Stimulated activated CD8-positive, alpha-beta memory T cell treated with anti-CD3 and anti-CD28 coated beads, Interleukin-15, amount 100 ng/mL, for 4 hours (primary cell): ENCODE results near the gene NPB.
"Not testable (repeated sequence)": the region's sequence is repeated elsewhere in the genome, so short reads cannot be mapped to it uniquely, and the experiment has no call there.

Source experiments
- DNase-seq, 2 donors: peaks; one replicate each; pipeline ENCODE4 v3.0.0-alpha.2; 2020; ENCODE audit warnings: low read depth in 2 of 2

The NPB gene

DNA sequence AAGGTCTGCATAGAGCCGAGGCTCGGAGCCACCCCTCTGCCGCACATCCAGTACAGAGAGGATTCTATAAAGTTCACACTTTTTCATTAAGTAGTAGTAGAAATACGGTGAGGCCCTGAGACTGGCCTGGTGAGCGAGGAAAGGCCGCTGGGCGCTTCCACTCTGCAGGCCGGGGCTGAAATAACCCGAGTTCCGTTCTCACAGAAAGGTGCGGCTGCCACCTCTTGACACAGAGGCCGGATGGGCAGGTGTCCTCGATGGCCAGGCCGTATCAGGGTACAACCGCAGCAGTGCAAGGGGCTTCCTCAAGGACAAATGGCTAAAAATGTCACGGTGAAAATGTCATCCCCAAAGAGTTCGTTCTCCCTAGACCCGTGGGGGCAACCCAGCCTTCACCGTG is 9.9 kb downstream of the NPB start:
- no peak for DNase-seq

DNA sequence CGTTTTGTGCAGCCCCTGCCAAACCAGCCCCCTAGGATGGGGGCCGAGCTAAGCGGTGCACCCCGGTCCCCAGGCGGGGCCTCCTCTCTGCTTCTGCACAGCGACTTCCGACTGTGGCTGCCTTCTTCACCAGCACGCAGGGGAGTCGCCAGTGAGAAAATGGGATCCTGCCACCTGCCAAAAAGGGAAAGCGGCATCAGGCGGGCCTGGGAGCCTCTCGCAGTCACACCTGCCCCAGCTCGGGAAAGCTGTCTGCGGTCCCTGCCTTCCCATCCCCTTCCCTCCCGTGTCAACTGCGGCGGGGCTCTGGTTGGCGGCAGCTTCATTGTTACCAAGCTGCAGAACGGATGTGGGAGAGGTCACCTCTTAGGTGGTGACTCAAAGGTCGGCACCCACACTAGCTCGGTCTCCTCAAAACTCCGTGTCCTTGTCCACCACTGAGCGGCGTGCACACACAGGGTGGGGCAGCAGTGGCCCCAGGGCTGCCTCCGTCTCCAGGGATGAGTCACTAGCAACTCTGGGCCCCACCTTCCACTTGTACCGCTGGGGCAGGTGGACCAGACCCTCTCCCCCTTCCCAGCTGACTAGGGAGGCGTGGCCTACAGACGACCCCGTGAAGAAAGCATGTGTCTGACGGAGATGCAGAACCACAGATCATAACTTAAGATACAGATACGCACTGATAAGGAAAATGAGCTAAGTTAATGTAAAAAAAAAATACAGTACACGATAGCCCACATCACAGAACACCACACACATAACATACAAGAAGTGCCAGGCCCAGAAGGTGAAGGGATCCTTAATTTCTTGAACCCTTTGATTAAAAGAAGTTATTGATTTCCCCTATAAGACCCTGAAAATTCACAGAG is 10.6 kb downstream of the NPB start:
- no peak for DNase-seq

DNA sequence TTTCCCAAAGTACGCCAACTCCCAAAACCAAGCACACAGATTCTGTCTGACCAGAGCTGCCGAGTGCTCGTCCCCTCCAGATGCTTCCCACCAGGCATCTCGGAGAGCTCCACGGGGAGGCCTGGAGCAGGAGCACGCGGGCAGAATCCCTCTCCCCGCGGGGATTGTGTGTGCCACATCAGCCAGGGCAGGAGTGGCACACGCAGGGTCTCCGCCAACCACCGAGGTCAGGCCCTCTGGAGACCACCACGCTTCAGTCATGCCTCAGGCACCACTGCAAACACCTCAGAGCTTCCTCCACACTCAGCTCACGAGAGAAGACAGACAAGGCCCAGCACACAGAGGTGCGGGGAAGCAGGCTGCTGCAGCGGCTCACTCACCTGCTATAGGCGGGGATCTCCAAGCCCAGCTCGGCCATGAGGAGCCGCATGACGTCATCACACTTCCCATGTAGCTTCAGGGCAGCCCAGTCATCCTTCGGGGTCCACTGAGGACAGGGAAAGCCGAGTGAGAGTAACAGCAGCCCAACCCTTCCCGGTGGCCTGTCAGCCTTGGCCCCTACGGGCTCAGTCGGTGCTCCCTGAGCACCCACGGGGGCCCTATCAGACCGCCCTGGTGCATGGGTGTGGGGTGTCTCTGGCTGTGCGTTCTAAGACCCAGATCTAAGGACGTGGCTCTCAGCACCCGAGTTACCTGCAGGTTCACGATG is 11.5 kb downstream of the NPB start:
- DNase-seq: no peak

- DNase-seq: no peak
Observed at GRCh38 chr17:81914103-81914850, 12.2 kb downstream of the NPB start.

- no peak for DNase-seq
Observed at GRCh38 chr17:81915331-81915730, 13.3 kb downstream of the NPB start.

DNA sequence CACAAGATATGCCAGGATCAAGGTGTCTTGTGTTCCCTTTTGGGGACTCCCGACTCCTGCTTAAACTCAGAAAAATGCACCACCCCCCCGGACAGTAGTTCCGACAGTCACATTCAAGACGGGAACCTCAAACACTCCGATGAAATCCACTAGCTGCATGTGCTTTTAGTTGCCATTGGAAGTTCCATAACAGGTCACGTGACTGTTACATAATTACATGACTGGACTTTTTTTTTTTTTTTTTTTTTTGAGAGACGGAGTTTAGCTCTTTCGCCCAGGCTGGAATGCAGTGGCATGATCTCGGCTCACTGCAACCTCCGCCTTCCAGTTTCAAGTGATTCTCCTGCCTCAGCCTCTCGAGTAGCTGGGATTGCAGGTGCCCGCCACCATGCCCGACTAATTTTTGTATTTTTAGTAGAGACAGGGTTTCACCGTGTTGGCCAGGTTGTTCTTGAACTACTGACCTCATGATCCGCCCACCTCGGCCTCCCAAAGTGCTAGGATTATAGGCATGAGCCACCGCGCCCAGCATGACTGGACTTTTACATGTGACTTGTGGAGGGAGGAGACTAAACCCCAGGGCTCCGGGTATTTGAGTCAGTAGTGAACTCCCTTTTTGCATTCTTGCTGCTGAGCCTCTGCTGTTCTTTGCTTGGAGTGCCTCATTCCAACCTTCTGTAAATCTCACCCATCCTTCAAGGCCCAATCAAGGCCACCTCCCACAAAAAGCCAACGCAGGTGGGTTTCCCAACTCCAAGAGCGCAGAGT is 14.4 kb downstream of the NPB start:
- DNase-seq: no peak

GRCh38 chr17:81917565-81918332 is 15.7 kb downstream of the NPB start, which contains the start of gene SIRT7:
Gene SIRT7, minus strand, starts transcription at chr17:81918176. Its CDS starts 45 bp downstream, at chr17:81918131.
- peak; percentile 60 to 72 for DNase-seq

DNA sequence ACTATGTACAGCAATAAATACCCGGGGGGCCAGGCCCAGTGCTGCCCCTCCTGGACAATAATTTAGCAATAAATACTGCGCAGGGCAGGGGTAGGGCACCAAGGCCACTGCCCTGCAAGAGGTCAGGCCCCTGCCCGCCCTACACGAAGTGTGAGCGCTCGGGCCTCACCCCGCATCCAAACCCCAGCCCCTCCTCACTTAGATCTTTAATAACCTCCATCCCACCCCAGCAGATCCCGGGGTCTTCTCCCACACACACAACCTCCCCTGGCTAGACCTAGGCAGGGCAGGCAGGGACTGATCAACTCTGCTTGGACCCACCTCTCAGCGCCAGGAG is 16.3 kb downstream of the NPB start:
- not testable (repeated sequence) for DNase-seq

GRCh38 chr17:81918832-81919545 is 17.0 kb downstream of the NPB start:
- DNase-seq: no peak

DNA sequence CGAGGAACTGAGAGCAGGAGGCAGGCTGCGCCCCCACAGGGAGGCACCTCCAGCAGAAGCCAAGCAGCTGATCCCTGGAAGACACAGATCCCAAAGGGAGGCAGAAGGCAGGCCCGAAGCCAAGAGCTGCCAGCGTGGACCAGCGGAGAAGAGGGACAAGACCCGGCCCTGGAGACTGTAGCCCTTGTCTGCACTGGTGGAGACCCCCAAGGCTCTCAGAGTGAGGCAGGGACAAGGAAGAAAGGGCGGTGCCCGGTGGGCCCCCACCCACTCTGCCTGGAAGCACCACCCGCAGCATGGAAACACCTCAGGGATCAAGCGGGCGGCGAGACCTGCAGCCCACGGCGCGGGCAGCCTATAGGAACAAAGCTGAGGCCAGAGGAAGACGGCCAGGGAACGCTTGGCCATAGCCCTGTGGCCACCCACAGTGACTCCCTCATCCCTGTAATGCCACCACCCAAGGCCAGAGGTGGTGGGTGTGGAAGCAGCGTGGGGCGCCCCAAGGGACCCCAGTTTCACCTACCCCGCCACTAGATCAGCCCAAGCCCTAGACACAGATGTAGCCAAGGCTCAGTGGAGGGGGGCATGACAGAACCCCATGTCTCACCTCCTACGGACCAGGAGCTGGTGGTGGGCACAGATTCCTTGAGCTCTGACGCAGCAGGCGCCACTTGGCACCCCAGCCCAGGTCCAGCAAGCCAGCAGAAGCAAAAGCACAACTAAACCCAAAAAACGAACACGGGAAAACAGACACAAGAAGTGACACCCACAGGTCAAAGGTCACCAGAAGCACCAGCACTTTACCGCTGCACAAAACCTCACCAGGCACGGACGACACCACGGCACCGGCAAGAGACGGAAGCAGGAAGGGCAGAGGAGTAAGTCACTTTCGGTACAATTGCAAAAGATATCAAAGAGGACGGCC is 18.8 kb downstream of the NPB start:
- no peak for DNase-seq

GRCh38 chr17:81921537-81921862 is 19.5 kb downstream of the NPB start:
- DNase-seq: no peak

DNA sequence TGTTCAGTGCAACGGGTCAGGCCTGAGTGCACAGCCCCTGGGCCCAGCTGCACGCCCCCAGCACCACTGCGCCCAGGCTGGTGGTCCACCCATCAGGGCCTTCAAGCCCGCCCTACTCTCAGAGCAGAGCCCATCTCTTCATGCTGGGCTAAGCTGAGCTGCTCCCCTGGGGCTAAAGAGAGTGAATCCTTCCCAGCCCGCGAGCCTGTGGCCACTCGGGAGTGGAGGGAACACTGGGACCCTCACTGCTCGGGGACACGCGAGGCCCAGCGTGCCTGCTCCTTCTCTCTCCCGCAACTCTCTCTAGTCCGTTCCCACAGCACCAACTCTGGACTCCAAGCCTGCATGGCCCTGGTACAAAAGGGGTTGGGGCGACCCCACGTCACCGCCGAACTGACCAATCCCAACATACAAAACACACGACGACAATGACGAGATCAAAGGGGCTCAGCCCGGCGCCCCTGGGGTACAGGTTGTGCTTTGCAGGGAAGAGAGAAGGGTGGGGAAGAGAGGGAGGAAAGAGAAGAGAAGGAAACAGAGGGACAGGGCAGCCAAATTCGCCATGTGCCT is 20.0 kb downstream of the NPB start:
- DNase-seq: no peak

- no peak for DNase-seq
Observed at GRCh38 chr17:81922566-81923301, 20.7 kb downstream of the NPB start.

- no peak for DNase-seq
Observed at GRCh38 chr17:81923302-81924260, 21.5 kb downstream of the NPB start.

GRCh38 chr17:81924557-81925532 is 22.8 kb downstream of the NPB start:
- no peak for DNase-seq
